Measurements from ENCODE around the gene DHX57. TPM values are rescaled to one million over a fixed set of nuclear protein-coding genes. Genes with fewer than 3 reads are reported as not detected.

DHX57 gene
- total RNA-seq, 1 donor: 19.5 TPM

GRCh38 chr2:38835990-38836389, 39.7 kb downstream of the DHX57 start:
- no peak overlapping the region for H3K27ac ChIP-seq (ENCODE audit: low read depth, low read length)
- H3K4me1 ChIP-seq (ENCODE audit: insufficient read depth, low read length): no peaks in the 10 kb centered on the region
- H3K4me2 ChIP-seq (ENCODE audit: insufficient read depth, low read length): no peak overlapping the region
- H2AFZ ChIP-seq (ENCODE audit: low read length): no peak overlapping the region
- H4K20me1 ChIP-seq (ENCODE audit: insufficient read depth, low read length): no peaks in the 10 kb centered on the region
- no peak for TF ChIP-seq CTCF (IDR thresholded peaks at IDR 0.05; ENCODE audit: extremely low read depth, low read depth, low read length)
- peaks cover 15% of the 10 kb centered on the region for H3K36me3 ChIP-seq (ENCODE audit: insufficient read depth, low read length)
- no peak overlapping the region for H3K4me3 ChIP-seq (ENCODE audit: insufficient read depth, low read length)
- DNase-seq (ENCODE audit: insufficient read length, low spot score, missing footprints): no peak
- no peaks in the 10 kb centered on the region for H3K79me2 ChIP-seq (ENCODE audit: insufficient read depth, low read length)
- H3K27me3 ChIP-seq (ENCODE audit: insufficient read depth, low read length): no peaks in the 10 kb centered on the region
- H3K9me3 ChIP-seq (ENCODE audit: low read depth, low read length): no peaks in the 10 kb centered on the region

- peak; percentile 60 for TF ChIP-seq CTCF (IDR thresholded peaks at IDR 0.05; ENCODE audit: extremely low read depth, low read depth, low read length)
- no peaks in the 10 kb centered on the region for H3K9me3 ChIP-seq (ENCODE audit: low read depth, low read length)
- DNase-seq (ENCODE audit: insufficient read length, low spot score, missing footprints): no peak
- H3K36me3 ChIP-seq (ENCODE audit: insufficient read depth, low read length): peaks cover 15% of the 10 kb centered on the region
- no peaks in the 10 kb centered on the region for H3K4me1 ChIP-seq (ENCODE audit: insufficient read depth, low read length)
- no peaks in the 10 kb centered on the region for H3K27me3 ChIP-seq (ENCODE audit: insufficient read depth, low read length)
- no peak overlapping the region for H3K4me2 ChIP-seq (ENCODE audit: insufficient read depth, low read length)
- H3K27ac ChIP-seq (ENCODE audit: low read depth, low read length): no peak overlapping the region
- no peaks in the 10 kb centered on the region for H3K79me2 ChIP-seq (ENCODE audit: insufficient read depth, low read length)
- H2AFZ ChIP-seq (ENCODE audit: low read length): no peak overlapping the region
- no peak overlapping the region for H3K4me3 ChIP-seq (ENCODE audit: insufficient read depth, low read length)
- no peaks in the 10 kb centered on the region for H4K20me1 ChIP-seq (ENCODE audit: insufficient read depth, low read length)
Observed at GRCh38 chr2:38835015-38835601, 40.6 kb downstream of the DHX57 start.

GRCh38 chr2:38830526-38831159, 45.1 kb downstream of the DHX57 start:
- Histone ChIP-seq H3K27me3 (ENCODE audit: insufficient read depth, low read length) (no peaks in the 10 kb centered on the region), H3K9me3 (ENCODE audit: low read depth, low read length) (no peaks in the 10 kb centered on the region), H3K4me1 (ENCODE audit: insufficient read depth, low read length) (peaks cover 3% of the 10 kb centered on the region), H3K27ac (ENCODE audit: low read depth, low read length) (no peak overlapping the region), H2AFZ (ENCODE audit: low read length) (no peak overlapping the region), H3K79me2 (ENCODE audit: insufficient read depth, low read length) (no peaks in the 10 kb centered on the region), H3K4me3 (ENCODE audit: insufficient read depth, low read length) (no peak overlapping the region), H3K36me3 (ENCODE audit: insufficient read depth, low read length) (peaks cover 23% of the 10 kb centered on the region), H3K4me2 (ENCODE audit: insufficient read depth, low read length) (no peak overlapping the region), H4K20me1 (ENCODE audit: insufficient read depth, low read length) (no peaks in the 10 kb centered on the region)
- DNase-seq (ENCODE audit: insufficient read length, low spot score, missing footprints): no peak
- TF ChIP-seq CTCF (IDR thresholded peaks at IDR 0.05; ENCODE audit: extremely low read depth, low read depth, low read length): no peak

- H3K4me2 ChIP-seq (ENCODE audit: insufficient read depth, low read length): no peak overlapping the region
- H3K27me3 ChIP-seq (ENCODE audit: insufficient read depth, low read length): no peaks in the 10 kb centered on the region
- H2AFZ ChIP-seq (ENCODE audit: low read length): no peak overlapping the region
- peaks cover 23% of the 10 kb centered on the region for H3K36me3 ChIP-seq (ENCODE audit: insufficient read depth, low read length)
- no peak for DNase-seq (ENCODE audit: insufficient read length, low spot score, missing footprints)
- no peak for TF ChIP-seq CTCF (IDR thresholded peaks at IDR 0.05; ENCODE audit: extremely low read depth, low read depth, low read length)
- H4K20me1 ChIP-seq (ENCODE audit: insufficient read depth, low read length): no peaks in the 10 kb centered on the region
- H3K27ac ChIP-seq (ENCODE audit: low read depth, low read length): peak overlapping the region; percentile 16
- no peaks in the 10 kb centered on the region for H3K9me3 ChIP-seq (ENCODE audit: low read depth, low read length)
- peaks cover 3% of the 10 kb centered on the region for H3K4me1 ChIP-seq (ENCODE audit: insufficient read depth, low read length)
- no peaks in the 10 kb centered on the region for H3K79me2 ChIP-seq (ENCODE audit: insufficient read depth, low read length)
- H3K4me3 ChIP-seq (ENCODE audit: insufficient read depth, low read length): no peak overlapping the region
Observed at GRCh38 chr2:38829971-38830370, 45.8 kb downstream of the DHX57 start.

All from osteoblast (primary cell).